K562 (cell line): ENCODE data around the gene MYRIP. TPM values are rescaled to one million over a fixed set of nuclear protein-coding genes. Genes with fewer than 3 reads are reported as not detected.

Experiments used
- ATAC-seq: fragments of 200-7000 bp; cut with Tn5 transposase; 3 replicates; pipeline ENCODE4 v1.9.1; 2020; ENCODE audit warnings: moderate library complexity
- BruUV-seq: library from RNA; stranded (reverse); fragments of 400-500 nt; replicated peaks from 2 replicates; lab custom pipeline; 2021; lab: Mats Ljungman, UMichigan
- CTCF ChIA-PET: fragments of 300-600 bp; formaldehyde crosslinking; extraction: SDS; loops from one replicate; lab custom pipeline; 2021; ENCODE audit warnings: low intra/inter-chr PET ratio; lab: Yijun Ruan, JAX
- POLR2A ChIA-PET: fragments of 300-600, 350-650 bp; sonication (Branson Sonifier 250); formaldehyde crosslinking; extraction: SDS; loops from one replicate; lab custom pipeline; 2021; ENCODE audit warnings: antibody characterized with exemption, inconsistent platforms; lab: Yijun Ruan, JAX
- DNase-seq, 4 experiments: peaks; one replicate each; pipeline versions ENCODE4 v3.0.0 to v3.0.0-alpha.2; 2011 to 2018; ENCODE audit warnings: low spot score in 3 of 4, mixed read lengths in 3 of 4; ENCODE audit errors: extremely low read depth in 1 of 4
- FAIRE-seq: peaks from 2 replicates; lab custom pipeline; 2011; peaks lifted over from hg19 to GRCh38; lab: Jason Lieb, UNC
- H2AFZ ChIP-seq: 2 replicates; pipeline ENCODE4 v1.6.0; 2011; ENCODE audit warnings: low read depth, low read length, control low read depth, inconsistent platforms
- H3K27ac ChIP-seq: fragments of 200-600 bp; 3 replicates; pipeline ENCODE4 v1.8.0; 2011; ENCODE audit warnings: low read depth, mild to moderate bottlenecking, control low read depth, inconsistent platforms, low read length, moderate library complexity, mixed read lengths; ENCODE audit errors: extremely low read depth
- H3K27me3 ChIP-seq, 2 experiments: fragments of 300-600 bp in 1 of 2; 2 replicates in 1 of 2; 3 replicates in 1 of 2; pipeline versions ENCODE4 v1.6.0 to v1.8.0; 2011; ENCODE audit warnings: inconsistent platforms in 2 of 2, low read length in 2 of 2, mild to moderate bottlenecking in 1 of 2, mixed read lengths in 1 of 2, moderate library complexity in 1 of 2; ENCODE audit not compliant: control insufficient read depth in 2 of 2, insufficient read depth in 2 of 2
- H3K36me3 ChIP-seq: fragments of 300-600 bp; 3 replicates; pipeline ENCODE4 v1.8.0; 2011; ENCODE audit warnings: mild to moderate bottlenecking, low read length, inconsistent platforms; ENCODE audit not compliant: control insufficient read depth, insufficient read depth
- H3K4me1 ChIP-seq, 2 experiments: fragments of 200-600 bp in 1 of 2; replicated peaks in 1 of 2; 2 replicates in 1 of 2; 3 replicates in 1 of 2; pipeline versions ENCODE4 v1.5.1 to v1.8.0; 2011; ENCODE audit warnings: inconsistent platforms in 2 of 2, low read length in 2 of 2, mild to moderate bottlenecking in 1 of 2, mixed read lengths in 1 of 2, moderate library complexity in 1 of 2; ENCODE audit not compliant: control insufficient read depth in 2 of 2, insufficient read depth in 2 of 2
- H3K4me2 ChIP-seq: 2 replicates; pipeline ENCODE4 v1.6.1; 2011; ENCODE audit warnings: low read length, control low read depth, inconsistent platforms, mixed read lengths; ENCODE audit not compliant: insufficient read depth
- H3K4me3 ChIP-seq: fragments of 200-600 bp; sonication (generic), shearing (Covaris generic); 2 replicates; pipeline ENCODE4 v1.5.1; 2016; ENCODE audit warnings: control low read depth, inconsistent platforms
- H3K79me2 ChIP-seq: fragments of 200-600 bp; 3 replicates; pipeline ENCODE4 v1.8.0; 2011; ENCODE audit warnings: low read length, inconsistent platforms; ENCODE audit not compliant: control insufficient read depth, insufficient read depth
- H3K9ac ChIP-seq, 2 experiments: 2 replicates each; pipeline versions ENCODE4 v1.6.0 to v1.6.1; 2011; ENCODE audit warnings: low read depth in 2 of 2, low read length in 2 of 2, control low read depth in 1 of 2, inconsistent platforms in 1 of 2, mild to moderate bottlenecking in 1 of 2, mixed read lengths in 1 of 2; ENCODE audit not compliant: insufficient read depth in 1 of 2
- H3K9me1 ChIP-seq: one replicate; pipeline ENCODE4 v1.6.0; 2011; ENCODE audit warnings: inconsistent platforms, mild to moderate bottlenecking, low read length, moderate library complexity; ENCODE audit not compliant: control insufficient read depth, insufficient read depth
- H3K9me3 ChIP-seq: replicated peaks from 2 replicates; pipeline ENCODE4 v1.5.1; 2011; ENCODE audit warnings: low read depth, low read length, inconsistent platforms; ENCODE audit not compliant: control insufficient read depth, insufficient read depth
- H4K20me1 ChIP-seq: replicated peaks from 2 replicates; pipeline ENCODE4 v1.6.1; 2011; ENCODE audit warnings: low read length, inconsistent platforms, mixed read lengths; ENCODE audit not compliant: control insufficient read depth, insufficient read depth
- BRF1 ChIP-seq: IDR thresholded peaks from 3 replicates; pipeline ENCODE4 v1.6.1; 2011; ENCODE audit warnings: borderline replicate concordance, mild to moderate bottlenecking; ENCODE audit not compliant: insufficient read length; ENCODE audit errors: extremely low read depth
- NFIC ChIP-seq: fragments of 450-650 bp; IDR thresholded peaks from 2 replicates; pipeline ENCODE4 v1.6.1; 2017; ENCODE audit warnings: mild to moderate bottlenecking, inconsistent platforms
- NONO ChIP-seq, 2 experiments: fragments of 200-400 bp in 1 of 2; fragments of 450-650 bp in 1 of 2; formaldehyde crosslinking in 1 of 2; IDR thresholded peaks; 2 replicates each; pipeline ENCODE4 v1.6.1; 2017; ENCODE audit warnings: low read depth in 2 of 2, mild to moderate bottlenecking in 2 of 2, moderate library complexity in 2 of 2, low read length in 1 of 2
- NR1H2 ChIP-seq: sonication (generic); formaldehyde crosslinking; IDR thresholded peaks from 2 replicates; pipeline ENCODE4 v1.4.0; 2020; ENCODE audit warnings: mild to moderate bottlenecking, missing genetic modification reagents
- WGBS: fragments of 100-300 bp; shearing (Covaris generic); methylation state at CpG from one replicate; pipeline ENCODE4 v1.1.6; 2016; ENCODE audit warnings: low coverage, mixed read lengths; ENCODE audit not compliant: insufficient coverage; ENCODE audit errors: missing lambda C conversion rate; 5-methylcytosine and 5-hydroxymethylcytosine counted together
- in situ Hi-C: fragments of 300-500 bp; cut with MboI; formaldehyde crosslinking; loops from 4 replicates; pipeline ENCODE4 v1.15.0; 2018; ENCODE audit warnings: inconsistent platforms, mixed read lengths
- intact Hi-C: fragments of 100-400 bp; cut with micrococcal nuclease; formaldehyde crosslinking; loops from 2 replicates; pipeline ENCODE4 v1.14.2; 2022
- polyA plus RNA-seq, 8 experiments: library from polyadenylated mRNA; depleted of rRNA in 4 of 8; stranded (reverse) in 5 of 8; unstranded in 3 of 8; fragments of >200 nt; fragmentation: Nextera tagmentation in 2 of 8; fragmentation: Illumina TruSeq in 1 of 8; extraction: Ambion mirVana in 2 of 8; extraction: Trizol in 1 of 8; gene quantifications; 2 replicates each; pipeline versions ENCODE4 v1.2.1 to v1.2.3, GENCODE V29; 2011 to 2014; ENCODE audit warnings: inconsistent platforms in 1 of 8, missing spikeins in 1 of 8
- total RNA-seq, 7 experiments: library from RNA; depleted of rRNA in 6 of 7; stranded (reverse); fragments of >200 nt in 6 of 7; fragmentation: Illumina TruSeq in 2 of 7; extraction: Trizol in 2 of 7; gene quantifications; 2 replicates each; pipeline versions ENCODE4 v1.2.1 to v1.2.3, GENCODE V29; 2011 to 2021; ENCODE audit warnings: low replicate concordance in 1 of 7
- TF ChIP-seq, protein P1 (sequence below), 2 experiments: fragments of 450-650 bp in 1 of 2; sonication (generic) in 1 of 2; formaldehyde crosslinking in 1 of 2; IDR thresholded peaks in 1 of 2; conservative IDR thresholded peaks in 1 of 2; 2 replicates each; pipeline versions ENCODE4 v1.6.1 to v1.8.1; 2016 to 2023; ENCODE audit warnings: mild to moderate bottlenecking in 2 of 2, moderate library complexity in 2 of 2, inconsistent platforms in 1 of 2, missing genetic modification reagents in 1 of 2
- TF ChIP-seq, protein P2 (sequence below): IDR thresholded peaks from 3 replicates; pipeline ENCODE4 v1.6.1; 2011; ENCODE audit warnings: borderline replicate concordance, mild to moderate bottlenecking; ENCODE audit not compliant: insufficient read length, insufficient read depth
- TF ChIP-seq, protein P3 (sequence below): sonication (generic); formaldehyde crosslinking; IDR thresholded peaks from 2 replicates; pipeline ENCODE4 v1.8.0; 2022; ENCODE audit warnings: missing genetic modification reagents, mild to moderate bottlenecking, borderline replicate concordance
- TF ChIP-seq, protein P4 (sequence below), 2 experiments: fragments of 250-450 bp in 1 of 2; fragments of 450-650 bp in 1 of 2; sonication (Bioruptor Pico) in 1 of 2; IDR thresholded peaks; 2 replicates each; pipeline versions ENCODE4 v1.6.1 to v1.8.0; 2016 to 2021; ENCODE audit warnings: mild to moderate bottlenecking in 2 of 2, moderate library complexity in 2 of 2, missing compliant biosample characterization in 1 of 2, missing genetic modification characterization in 1 of 2

Gene MYRIP
- total and polyA plus RNA-seq, 9 of the 15 experiments (the other 6 are each of a cell fraction or from before 2014, with no cell fraction given) = 0.03 to 0.12 TPM; not detected in 7

DNA sequence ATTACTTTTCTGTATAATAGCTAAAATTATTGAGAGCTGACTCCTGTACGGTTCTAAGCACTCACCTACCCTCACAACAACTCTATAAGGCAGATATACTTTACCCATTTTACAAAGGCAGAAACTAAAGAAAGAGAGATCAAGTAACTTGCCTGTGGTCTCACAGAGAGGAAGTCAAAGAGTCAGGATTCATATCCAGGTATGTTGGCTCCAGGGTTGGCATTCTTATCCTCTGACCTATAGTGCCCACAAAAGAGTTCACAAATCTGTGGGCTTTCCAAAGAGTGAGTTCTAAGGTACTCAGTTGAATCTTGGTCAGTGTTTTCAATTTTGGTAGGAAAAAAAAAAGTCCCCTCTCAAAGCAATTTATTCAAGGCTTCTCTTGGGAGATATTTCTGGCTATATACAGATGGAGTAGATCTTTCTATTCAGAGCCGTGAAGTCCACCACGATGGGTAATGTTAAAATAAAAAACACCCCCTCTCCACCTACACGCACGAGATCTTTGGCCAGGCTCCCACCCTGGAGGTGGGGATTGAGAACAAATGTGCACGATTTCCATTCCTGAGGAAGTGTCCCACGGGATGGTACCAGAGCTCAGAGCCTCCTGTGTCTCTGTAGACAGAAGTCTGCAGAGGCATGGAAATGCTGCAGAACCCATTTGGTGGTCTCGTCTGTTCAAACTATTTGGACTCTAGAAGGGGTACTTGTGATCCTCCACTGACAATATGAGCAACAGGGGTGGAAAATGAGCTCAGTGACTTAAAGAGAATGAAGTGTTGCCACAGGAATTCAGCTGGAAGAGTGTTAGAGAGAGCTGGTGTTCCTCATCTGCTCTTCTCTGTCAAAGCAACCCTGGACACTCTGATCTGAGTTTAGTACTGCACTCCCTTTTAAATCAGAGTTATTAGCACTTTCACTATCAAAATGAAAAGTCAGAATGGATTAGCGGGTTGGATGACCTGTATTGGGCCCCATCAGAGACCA is 288.0 kb downstream of the MYRIP start:
- no peak for FAIRE-seq
- no peak for DNase-seq
- no peak for ATAC-seq
- Histone ChIP-seq H3K4me1 (no peaks in the 10 kb centered on the region), H4K20me1 (no peaks in the 10 kb centered on the region), H3K36me3 (no peaks in the 10 kb centered on the region), H3K27ac (no peak overlapping the region), H3K4me3 (no peak overlapping the region), H2AFZ (no peak overlapping the region), H3K9me1 (no peaks in the 10 kb centered on the region), H3K9me3 (no peaks in the 10 kb centered on the region), H3K4me2 (no peak overlapping the region), H3K27me3 (peaks cover 0 to 4% of the 10 kb centered on the region in 2 experiments; a peak in 1 of 5 replicates), H3K79me2 (no peaks in the 10 kb centered on the region), H3K9ac (no peak overlapping the region)
- TF ChIP-seq, protein P1, sequence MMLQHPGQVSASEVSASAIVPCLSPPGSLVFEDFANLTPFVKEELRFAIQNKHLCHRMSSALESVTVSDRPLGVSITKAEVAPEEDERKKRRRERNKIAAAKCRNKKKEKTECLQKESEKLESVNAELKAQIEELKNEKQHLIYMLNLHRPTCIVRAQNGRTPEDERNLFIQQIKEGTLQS (IDR thresholded peaks at IDR 0.05) = no peak
- TF ChIP-seq, protein P1 (CRISPR knock-in tag; conservative IDR thresholded peaks at IDR 0.05) = no peak
- no peak for TF ChIP-seq NFIC
- TF ChIP-seq NONO (IDR thresholded peaks at IDR 0.05; ENCODE audit: low read depth in 2 of 2, low read length in 1 of 2) = no peak
- TF ChIP-seq NR1H2 (CRISPR knock-in tag) = no peak
- TF ChIP-seq, protein P2, sequence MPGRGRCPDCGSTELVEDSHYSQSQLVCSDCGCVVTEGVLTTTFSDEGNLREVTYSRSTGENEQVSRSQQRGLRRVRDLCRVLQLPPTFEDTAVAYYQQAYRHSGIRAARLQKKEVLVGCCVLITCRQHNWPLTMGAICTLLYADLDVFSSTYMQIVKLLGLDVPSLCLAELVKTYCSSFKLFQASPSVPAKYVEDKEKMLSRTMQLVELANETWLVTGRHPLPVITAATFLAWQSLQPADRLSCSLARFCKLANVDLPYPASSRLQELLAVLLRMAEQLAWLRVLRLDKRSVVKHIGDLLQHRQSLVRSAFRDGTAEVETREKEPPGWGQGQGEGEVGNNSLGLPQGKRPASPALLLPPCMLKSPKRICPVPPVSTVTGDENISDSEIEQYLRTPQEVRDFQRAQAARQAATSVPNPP = no peak
- TF ChIP-seq BRF1 = no peak
- TF ChIP-seq, protein P3, sequence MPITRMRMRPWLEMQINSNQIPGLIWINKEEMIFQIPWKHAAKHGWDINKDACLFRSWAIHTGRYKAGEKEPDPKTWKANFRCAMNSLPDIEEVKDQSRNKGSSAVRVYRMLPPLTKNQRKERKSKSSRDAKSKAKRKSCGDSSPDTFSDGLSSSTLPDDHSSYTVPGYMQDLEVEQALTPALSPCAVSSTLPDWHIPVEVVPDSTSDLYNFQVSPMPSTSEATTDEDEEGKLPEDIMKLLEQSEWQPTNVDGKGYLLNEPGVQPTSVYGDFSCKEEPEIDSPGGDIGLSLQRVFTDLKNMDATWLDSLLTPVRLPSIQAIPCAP (CRISPR knock-in tag) = no peak
- TF ChIP-seq, protein P4, sequence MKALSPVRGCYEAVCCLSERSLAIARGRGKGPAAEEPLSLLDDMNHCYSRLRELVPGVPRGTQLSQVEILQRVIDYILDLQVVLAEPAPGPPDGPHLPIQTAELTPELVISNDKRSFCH (CRISPR knock-in tag; IDR thresholded peaks at IDR 0.05) = no peak
- TF ChIP-seq, protein P4 (tag; IDR thresholded peaks at IDR 0.05) = no peak
- BruUV-seq = no TSS peak
- POLR2A ChIA-PET = interaction anchor here (0.6 to 1.1 kb wide), 2 partner anchors 20 to 69 kb away, joined by 3 to 6 read pairs; no protein-coding TSS in a partner anchor
- in situ Hi-C loops (no loop called here), intact Hi-C loops (no loop called here)
- CTCF ChIA-PET = no interaction called here
- WGBS = 0% methylated on average over 9 of the region's 9 CpGs
